NCI-H510A treated with DMSO at 0.1 percent for 48 hours (cell line): Measurements from ENCODE around the gene ERVH48-1.
A peak's percentile ranks its signal among the peaks of the same experiment; 100 is the strongest.
"Not testable (repeated sequence)": the region's sequence is repeated elsewhere in the genome, so short reads cannot be mapped to it uniquely, and the experiment has no call there.

Experiments
- DNase-seq: peaks from one replicate; lab custom pipeline; 2025; lab: John Stamatoyannopoulos, UW

ERVH48-1 gene

GRCh38 chr21:42939582-42940413 lies 14.4 kb upstream of the ERVH48-1 start:
- DNase-seq = no peak

- not testable (repeated sequence) for DNase-seq
These were observed 13.2 kb upstream of the ERVH48-1 start for GRCh38 chr21:42938606-42938995.

DNA sequence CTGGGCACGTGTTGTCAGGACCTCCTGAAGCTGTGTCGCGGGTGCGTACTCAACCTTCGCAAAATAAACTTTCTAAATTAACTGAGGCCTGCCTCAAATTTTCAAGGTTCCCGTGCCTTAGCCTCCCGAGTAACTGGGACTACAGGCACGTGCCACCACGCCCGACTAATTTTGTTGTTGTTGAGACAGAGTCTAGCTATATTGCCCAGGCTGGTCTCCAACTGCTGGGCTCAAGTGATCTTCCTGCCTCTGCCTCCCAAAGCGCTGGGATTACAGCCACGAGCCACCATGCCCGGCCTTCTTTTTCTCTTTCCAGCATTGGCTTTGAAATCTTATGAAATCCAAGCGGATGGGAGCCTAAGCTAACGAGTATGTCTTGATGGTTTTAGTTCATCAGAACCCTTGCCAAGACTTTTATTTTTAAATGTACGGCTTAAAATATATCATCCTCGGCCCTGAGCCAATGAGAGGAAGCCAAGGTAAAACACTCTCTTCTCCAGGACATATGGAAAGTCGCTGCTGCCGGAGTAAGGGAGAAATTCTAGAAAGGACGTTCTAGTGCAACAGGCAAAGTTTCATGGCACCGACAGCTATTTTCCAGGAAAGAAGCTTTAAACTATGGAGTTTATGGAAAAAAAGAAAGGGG lies 12.7 kb upstream of the ERVH48-1 start:
- no peak for DNase-seq

DNA sequence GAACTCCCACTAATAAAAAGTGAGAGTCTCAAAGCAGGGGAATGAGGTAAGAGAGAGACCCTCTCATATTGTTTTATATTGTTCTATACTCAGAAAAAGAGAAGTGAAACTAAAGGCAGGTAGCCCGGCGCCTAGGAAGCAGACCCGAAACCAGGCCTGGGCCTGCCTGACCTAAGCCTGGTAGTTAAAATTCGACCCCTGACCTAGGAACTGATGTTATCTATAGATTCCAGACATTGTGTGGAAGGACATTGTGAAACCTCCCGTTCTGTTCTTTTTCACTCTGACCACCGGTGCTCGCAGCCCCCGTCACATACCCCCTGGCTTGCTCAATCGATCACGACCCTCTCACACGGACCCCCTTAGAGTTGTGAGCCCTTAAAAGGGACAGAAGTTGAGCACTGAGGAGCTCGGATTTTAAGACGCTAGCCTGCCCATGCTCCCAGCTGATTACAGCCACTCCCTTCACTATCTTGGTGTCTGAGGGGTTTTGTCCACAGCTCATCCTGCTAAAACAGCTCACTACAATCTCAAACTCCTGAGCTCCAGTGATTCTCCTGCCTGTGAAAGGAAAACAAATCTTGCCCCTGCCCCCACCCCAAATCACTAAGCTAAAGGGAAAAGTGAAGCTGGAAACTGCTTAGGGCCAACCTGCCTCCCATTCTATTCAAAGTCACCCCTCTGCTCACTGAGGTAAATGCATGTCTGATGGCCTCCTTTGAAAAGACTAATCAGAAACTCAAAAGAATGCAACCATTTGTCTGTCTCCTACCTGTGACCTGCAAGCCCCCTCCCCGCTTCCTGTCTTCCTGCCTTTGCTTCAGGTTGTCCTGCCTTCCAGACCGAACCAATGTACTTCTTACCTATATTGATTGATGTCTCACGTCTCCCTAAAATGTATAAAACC lies 11.9 kb upstream of the ERVH48-1 start:
- not testable (repeated sequence) for DNase-seq

DNA sequence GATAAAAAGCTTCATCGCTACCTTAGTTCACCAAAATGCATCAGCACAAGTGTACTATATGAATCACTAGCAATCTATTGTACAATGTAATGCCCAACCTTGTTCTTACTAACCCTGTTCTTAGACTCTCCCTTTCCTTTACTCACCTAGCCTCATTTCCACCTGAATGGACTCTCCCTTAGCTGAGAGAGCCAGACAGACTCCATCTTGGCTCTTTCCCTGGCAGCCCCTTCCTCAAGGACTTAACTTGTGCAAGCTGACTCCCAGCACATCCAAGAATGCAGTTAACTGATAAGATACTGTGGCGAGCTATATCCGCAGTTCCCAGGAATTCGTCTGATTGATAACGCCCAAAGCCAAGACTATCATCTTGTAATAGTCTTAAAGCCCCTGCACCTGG lies 10.9 kb upstream of the ERVH48-1 start:
- DNase-seq = not testable (repeated sequence)

GRCh38 chr21:42933973-42934372 lies 8.5 kb upstream of the ERVH48-1 start:
- DNase-seq = not testable (repeated sequence)

- peak; percentile 44 for DNase-seq
These were observed 7.9 kb upstream of the ERVH48-1 start for GRCh38 chr21:42933137-42933970.

DNA sequence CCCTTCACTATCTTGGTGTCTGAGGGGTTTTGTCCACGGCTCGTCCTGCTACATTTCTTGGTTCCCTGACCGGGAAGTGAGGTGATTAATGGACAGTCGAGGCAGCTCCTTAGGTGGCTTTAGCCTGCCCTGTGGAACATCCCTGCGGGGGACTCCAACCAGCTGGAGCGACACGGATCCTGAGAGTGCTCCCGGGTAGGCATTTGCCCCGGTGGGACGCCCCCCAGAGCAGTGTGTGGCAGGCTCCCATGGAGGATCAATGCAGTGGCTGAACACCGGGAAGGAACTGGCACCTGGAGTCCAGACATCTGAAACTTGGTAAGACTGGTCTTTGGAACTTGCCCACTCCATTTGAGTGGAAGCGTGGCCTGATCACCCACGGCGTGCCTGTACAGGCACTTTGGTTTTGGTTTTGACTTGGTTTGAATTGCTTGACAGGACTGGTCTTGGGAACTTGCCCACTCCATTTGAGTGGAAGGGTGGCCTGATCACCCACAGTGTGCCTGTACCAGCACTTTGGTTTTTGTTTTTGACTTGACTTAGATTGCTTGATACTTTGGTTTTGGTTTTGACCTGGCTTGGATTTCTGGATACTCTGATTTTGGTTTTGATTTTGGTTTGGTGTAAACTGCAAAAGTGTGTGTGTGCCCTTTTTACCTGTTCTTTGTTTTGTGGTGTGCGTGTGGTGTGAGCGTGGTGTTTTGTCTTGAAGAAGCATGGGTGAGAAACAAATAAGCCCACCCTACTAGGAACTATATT lies 7.1 kb upstream of the ERVH48-1 start:
- not testable (repeated sequence) for DNase-seq

GRCh38 chr21:42931560-42932235 lies 6.3 kb upstream of the ERVH48-1 start:
- no peak for DNase-seq

DNA sequence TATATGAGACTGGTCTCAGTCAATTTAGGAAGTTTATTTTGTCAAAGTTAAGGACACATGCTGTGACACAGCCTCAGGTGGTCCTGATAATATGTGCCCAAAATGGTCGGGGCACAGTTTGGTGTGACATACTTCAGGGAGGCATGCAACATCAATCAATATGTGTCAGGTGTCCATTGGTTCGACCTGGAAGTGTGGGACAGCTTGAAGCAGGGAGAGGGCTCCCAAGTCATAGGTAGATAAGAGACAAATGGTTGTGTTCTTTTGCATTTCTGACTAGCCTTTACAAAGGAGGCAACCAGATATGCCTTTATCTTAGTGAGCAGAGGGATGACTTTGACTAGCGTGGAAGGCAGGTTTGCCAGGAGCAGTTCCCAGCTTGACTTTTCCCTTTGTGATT lies 4.5 kb upstream of the ERVH48-1 start:
- no peak for DNase-seq

GRCh38 chr21:42927474-42928200 lies 2.2 kb upstream of the ERVH48-1 start:
- DNase-seq = not testable (repeated sequence)

- DNase-seq = no peak
These were observed 1.0 kb downstream of the ERVH48-1 start for GRCh38 chr21:42924433-42924751.

DNA sequence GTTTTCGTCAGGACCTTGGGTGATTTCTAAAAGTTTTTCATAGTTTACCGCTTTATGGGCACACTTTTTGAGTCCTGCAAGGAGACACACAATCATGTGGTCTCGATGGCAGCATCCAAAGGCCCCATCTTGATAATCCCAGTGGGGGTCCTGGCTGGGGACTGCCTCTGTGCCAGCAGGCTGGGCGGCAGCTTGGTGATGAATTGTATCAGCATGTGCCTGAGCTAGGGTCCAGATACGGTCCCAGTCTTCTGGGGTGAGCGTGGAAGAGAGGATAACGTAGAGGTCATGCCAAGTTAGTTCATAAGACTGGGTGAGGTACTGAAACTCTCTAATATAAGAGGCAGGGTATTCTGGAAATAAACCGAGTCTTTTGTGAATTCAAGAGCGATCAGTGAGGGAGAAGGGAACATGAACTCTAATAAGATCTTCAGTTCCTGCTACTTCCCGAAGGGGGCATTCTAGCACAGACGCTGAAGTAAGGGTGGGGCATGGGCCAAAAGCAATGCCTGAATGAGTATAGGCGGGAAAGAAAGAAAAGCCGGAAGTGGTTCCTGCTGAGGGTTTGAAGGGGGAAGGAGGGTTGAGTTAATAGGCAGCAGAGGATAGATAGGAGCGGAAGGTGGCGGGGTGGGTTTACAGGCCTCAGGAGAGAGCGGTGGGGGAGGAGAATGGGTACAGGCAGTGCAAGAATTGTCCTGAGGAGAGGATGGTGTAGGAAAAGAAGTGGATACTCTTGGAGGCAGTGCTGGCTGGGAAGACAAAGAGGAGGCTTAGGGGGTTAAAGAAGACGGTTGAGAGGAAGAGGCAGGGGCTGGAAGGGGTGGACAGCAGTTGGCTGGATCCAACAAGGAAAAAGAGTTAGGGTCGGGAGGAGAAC lies 1.6 kb downstream of the ERVH48-1 start:
- peak; percentile 97 for DNase-seq

DNA sequence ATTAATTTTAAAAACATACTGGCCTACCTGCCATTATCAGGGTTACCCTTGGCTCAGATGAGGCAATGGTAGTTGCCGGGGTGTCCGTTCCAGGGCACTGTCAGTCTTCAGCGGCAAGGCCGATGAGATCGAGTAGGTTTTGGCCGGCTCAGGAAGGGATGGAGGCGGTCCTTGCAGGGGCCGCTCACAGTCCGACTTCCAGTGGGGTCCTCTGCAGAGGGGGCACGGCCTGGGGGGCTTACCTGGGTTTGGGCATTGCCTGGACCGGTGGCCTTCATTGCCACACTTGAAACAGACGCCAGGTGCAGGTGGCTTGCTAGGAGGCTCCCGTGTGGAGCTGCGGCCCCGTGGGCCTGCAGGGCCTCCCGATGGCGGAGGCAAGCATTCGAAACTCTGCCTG lies 2.5 kb downstream of the ERVH48-1 start:
- no peak for DNase-seq

- no peak for DNase-seq
These were observed 3.5 kb downstream of the ERVH48-1 start for GRCh38 chr21:42921927-42922326.

GRCh38 chr21:42918291-42918690 lies 7.1 kb downstream of the ERVH48-1 start:
- no peak for DNase-seq

- no peak for DNase-seq
These were observed 12.0 kb downstream of the ERVH48-1 start for GRCh38 chr21:42913476-42913875.

- not testable (repeated sequence) for DNase-seq
These were observed 13.5 kb downstream of the ERVH48-1 start for GRCh38 chr21:42911920-42912319.

- not testable (repeated sequence) for DNase-seq
These were observed 16.9 kb downstream of the ERVH48-1 start for GRCh38 chr21:42908484-42908883.
